T-helper 2 cell treated with Interferon-gamma antibody and Interleukin-4, amounts not matched to agents 100 ng/mL and 5 ng/mL, for 36 hours (primary cell): ENCODE results near the gene DGKQ. TPM values are rescaled to one million over a fixed set of nuclear protein-coding genes. Genes with fewer than 3 reads are reported as not detected.

Experiments used
- intact Hi-C: fragments of 100-400 bp; cut with micrococcal nuclease; formaldehyde crosslinking; loops from one replicate; pipeline ENCODE4 v1.15.1; 2023
- total RNA-seq: library from RNA; stranded (reverse); gene quantifications from 2 replicates; pipeline ENCODE4 v1.2.3, GENCODE V29; 2022

Gene DGKQ, protein sequence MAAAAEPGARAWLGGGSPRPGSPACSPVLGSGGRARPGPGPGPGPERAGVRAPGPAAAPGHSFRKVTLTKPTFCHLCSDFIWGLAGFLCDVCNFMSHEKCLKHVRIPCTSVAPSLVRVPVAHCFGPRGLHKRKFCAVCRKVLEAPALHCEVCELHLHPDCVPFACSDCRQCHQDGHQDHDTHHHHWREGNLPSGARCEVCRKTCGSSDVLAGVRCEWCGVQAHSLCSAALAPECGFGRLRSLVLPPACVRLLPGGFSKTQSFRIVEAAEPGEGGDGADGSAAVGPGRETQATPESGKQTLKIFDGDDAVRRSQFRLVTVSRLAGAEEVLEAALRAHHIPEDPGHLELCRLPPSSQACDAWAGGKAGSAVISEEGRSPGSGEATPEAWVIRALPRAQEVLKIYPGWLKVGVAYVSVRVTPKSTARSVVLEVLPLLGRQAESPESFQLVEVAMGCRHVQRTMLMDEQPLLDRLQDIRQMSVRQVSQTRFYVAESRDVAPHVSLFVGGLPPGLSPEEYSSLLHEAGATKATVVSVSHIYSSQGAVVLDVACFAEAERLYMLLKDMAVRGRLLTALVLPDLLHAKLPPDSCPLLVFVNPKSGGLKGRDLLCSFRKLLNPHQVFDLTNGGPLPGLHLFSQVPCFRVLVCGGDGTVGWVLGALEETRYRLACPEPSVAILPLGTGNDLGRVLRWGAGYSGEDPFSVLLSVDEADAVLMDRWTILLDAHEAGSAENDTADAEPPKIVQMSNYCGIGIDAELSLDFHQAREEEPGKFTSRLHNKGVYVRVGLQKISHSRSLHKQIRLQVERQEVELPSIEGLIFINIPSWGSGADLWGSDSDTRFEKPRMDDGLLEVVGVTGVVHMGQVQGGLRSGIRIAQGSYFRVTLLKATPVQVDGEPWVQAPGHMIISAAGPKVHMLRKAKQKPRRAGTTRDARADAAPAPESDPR
- total RNA-seq = 16.0 and 16.6 TPM in 2 replicates

DNA sequence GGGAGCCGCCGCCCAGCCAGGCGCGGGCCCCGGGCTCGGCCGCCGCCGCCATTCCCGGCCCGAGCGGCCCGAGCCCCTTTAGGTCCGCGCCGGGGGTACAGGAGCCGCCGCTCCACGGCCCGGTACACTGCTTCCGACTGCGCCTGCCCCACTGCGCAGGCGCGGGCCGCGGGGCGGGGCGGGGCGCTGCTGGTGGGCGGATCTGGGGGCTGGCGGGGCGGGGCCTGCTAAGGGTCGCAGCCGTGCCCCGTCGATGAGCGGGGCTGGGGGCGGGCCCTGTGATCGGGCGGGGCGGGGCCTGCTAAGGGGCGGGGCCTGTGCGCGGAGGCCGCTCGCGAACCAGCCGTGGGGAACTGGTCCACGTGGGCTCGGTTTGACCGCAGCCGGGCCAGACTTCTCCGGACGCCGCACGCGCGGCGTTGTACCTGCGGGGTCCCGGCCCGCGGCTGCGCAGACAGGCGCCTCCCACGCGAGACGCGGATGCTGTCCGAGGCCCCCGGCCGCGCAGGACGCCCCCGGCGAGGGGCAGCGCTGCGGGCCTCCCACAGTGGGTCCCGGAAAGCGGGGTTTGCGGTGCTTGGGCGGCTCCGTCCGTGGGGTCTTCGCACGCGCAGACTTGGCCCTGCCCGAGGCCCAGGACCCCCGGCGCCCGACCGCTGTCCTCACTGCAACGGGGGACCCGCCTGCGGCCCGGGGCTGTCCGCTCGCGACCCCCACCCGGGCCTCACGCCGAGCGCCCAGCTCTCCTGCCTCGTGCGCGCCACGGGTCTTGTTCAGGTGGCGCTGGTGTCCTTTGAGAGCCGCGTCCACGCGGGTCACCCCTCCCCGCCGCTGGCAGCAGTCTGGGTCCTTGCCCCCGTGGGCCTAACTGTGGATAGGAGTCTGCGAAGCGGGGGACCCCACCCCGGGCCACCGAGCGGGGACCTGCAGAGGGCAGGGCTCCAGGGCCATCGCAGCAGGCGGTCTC, at the start of gene DGKQ:
Gene DGKQ (minus strand): TSS at position 139 of the 967 bp plus-strand sequence. CDS start 87 bp downstream, at position 52.
- intact Hi-C loops = loop anchor here (1.0 to 10.0 kb wide), 5 partner anchors 14 to 191 kb away; partner anchors contain the start of genes FGFRL1, GAK, IDUA and TMEM175

DNA sequence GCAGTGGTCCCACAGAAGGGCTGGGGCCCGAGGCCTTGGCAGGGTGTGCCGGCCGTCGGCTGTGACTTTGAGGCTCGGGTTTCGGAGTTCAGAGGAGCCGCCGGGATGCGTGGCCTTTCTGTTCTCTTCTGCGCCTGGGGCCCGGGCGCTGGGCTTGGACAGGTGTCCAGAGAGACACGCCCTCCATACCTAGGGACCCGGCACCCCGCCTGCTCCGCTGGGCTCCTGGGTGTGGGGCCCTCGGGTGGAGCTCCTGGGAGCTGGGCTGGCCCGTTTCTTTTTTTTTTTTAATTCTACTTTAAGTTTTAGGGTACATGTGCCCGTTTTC, 49.3 kb upstream of the DGKQ start:
- intact Hi-C loops = no loop called here

DNA sequence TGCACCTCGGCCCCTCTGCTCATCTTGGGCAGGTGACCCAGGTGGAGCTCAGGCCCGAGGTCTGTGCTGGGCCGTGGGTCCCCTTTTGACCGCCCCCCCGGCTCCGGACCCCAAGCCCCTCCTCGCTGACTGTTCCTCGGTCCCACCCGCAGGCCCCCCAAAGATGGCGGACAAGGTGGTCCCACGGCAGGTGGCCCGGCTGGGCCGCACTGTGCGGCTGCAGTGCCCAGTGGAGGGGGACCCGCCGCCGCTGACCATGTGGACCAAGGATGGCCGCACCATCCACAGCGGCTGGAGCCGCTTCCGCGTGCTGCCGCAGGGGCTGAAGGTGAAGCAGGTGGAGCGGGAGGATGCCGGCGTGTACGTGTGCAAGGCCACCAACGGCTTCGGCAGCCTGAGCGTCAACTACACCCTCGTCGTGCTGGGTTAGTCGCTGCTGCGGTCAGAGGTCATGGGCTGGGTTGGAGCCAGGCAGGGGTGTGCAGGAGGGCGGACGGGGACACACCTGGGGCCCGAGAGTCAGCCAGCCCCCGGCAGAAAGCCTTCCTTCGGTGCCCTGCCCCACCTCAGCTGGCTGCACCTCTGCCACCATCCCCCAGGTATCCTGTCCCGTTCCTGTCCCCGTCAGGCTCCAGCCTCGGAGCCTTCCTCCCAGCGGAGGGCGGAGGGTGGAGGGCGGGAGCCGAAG, 48.8 kb upstream of the DGKQ start:
- intact Hi-C loops = no loop called here

DNA sequence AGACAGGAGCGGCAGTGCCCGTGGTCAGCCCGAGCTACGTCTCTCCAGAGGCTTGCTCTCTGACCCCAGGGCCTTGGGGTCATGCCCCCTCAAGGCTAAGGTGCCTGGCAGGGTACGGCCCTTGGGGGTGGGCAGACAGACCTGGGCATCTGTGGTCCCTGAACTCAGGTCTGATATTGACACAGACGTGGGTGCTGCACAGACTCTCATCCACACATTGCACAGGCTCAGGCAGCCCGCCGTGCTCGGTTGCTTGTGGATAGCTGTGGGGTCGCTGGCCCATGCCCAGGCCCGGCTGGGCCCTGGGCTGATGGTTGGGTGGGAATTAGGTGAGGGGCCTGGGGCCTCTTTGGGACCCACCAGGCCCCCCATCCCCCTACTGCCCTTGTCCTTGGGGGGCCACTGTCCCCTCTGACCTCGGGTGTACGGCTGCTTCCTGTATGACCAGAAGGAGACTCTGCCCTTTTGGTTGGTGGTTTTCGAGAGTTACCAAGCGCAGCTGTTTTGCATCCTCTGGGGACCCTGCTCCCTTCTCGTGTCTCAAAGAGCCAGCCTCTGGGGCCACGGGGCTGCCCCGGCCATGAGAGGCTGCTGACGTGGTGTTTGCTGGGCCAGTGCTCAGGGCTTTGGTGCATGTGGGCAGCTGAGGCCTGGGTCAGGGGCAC, 48.1 kb upstream of the DGKQ start:
- intact Hi-C loops = no loop called here

DNA sequence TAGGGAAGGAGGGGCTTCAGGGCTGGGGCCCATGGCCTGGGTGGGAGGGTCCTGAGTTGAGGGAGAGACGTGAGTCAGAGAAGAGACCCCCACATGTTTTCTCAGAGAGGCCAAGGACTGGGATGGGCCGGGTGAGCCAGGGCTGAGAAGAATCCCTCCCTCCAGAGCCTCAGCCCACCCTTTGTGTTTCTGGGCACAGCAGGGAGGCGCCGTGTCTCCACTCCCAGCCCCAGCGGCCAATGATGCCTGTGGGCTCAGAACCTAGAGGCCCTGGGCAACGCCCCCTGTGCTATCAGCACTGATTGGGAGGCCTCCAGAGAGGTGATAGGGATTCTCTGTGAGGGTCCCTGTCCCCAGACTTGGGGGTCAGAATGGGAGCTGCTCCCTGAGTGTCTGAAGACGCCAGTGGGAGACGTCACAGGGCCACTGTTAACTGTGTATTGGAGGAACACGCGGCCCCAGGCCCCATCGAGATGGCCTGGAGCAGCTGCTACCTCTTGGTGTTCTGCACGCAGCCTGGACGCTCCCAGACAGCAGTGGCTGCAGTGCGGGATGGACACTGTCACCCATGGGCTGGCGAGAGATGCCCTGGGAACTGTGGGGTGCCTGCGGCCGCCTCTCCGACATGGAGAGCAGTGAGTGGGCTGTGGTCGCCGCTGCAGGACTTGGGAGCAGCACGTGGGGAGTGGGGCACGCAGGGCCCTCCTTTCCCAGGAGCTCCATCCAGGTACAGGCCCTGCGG, 46.5 kb upstream of the DGKQ start:
- intact Hi-C loops = no loop called here

DNA sequence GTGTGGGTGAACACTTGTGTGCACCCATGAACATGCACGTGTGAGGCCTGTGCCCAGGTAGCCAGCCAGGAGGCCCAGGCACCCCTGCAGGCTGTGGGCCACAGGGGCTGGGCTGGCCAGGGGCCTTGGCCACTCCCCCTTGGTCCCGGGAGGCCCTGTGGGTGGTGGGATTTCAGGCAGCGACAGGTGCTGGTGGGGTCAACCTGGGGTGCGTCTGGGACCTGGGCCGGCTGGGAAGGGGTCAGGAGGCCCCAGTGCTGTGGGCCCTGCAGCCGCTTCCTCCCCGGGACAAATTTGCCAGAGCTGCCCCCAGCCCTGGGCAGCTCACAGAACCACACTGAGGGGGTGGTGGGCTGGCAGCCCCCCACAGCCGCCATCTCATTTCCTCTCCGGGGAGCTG, 46.0 kb upstream of the DGKQ start:
- intact Hi-C loops = no loop called here

DNA sequence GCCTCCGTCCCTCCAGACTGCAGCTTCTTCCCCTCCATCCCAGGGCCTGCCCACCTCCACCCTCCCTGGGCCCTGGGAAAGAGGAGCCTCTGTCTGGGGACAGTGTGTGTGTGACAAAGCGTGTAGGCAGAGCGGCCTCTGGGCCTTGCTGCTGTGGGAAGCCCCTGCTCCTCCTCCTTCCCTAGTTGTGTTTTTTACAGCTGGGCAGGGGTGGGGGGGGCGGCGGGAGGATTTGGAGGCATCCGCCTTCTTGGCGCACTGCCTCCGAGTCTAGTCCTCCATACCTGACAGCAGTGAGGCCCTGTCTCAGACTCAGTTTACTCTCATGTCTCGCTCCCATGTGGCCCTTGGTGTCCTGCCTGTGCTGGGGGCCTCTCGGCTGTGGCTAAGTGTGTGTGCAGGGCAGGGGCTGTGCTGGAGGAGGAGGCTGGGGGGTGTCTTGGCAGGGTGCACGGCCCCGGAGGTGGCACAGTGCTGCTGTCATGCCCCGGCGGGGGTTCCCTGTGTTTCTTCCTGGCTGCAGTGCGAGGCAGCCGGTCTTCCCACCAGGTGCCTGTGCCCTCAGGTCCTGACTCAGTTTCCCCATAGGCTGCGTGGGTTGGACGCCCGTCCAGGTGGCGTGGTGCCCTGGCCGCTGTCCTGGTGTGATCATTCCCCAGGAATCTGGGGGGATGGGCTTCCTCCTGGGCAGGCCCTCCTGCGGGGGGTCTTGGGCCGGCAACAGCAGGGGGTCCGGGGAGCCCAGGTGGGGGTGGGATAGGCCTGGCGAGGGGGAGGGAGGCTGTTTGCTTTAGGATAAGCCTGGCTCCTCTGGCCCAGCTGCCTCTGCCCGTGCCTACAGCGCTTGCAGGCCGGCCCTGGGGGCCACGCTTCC, 45.0 kb upstream of the DGKQ start:
- intact Hi-C loops = no loop called here

DNA sequence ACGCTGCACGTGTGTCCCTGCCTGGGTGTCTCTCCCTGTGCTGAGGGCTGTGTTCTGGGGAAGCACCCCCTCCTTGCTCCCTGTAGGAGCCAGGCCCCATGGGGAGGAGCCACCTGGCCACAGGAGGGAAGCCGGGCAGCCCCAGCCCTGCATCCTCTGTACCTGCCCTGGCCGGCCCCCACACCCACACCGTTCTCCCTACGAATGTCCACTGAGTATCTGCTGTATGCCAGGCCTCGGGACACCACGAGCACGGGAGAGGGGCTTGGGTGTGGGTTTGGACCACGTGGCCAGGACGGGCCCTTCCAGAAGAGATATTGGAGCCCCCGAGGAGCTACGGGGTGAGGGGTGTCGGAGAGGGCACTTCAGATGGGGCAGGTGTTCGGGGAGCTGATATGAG, 44.3 kb upstream of the DGKQ start:
- intact Hi-C loops = no loop called here

DNA sequence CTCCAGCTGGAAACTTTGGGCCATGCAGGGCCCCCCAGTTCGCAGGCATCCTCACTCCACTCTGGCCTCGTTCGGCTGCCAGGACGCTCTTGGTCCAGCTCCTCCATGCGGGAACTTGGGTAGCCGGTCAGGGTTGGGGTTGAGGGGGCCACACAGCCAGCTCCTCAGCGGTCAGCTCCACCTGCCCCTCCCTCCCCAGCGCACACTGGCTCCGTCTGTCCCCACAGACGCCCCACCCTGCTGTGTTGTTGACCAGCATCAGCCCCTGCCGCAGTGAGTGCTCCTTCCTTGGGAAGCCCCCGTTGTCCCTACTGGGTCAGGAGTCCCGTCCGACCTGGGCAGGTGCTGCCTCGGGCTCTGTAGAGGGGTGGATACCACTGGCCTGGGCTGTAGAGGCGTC, 43.8 kb upstream of the DGKQ start:
- intact Hi-C loops = no loop called here

DNA sequence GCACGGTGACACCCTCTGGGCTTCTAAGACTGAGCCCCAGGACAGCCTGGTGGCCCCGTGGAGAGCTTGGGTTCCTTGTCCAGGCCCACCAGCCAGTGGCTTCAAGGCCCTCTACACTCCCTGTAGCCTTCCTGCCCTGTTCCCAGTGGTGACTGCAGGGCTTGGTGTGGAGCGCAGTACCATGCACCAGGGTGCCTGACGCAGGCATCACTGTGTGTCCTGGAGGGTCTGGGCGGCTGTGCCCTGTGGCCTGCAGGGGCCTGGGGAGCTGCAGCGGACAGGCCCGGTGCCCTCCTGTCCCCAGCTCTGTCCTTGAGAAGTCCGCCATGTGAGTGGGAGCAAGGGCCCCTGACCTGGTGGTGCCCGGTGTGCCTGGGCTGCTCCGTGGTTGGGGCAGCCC, 42.4 kb upstream of the DGKQ start:
- intact Hi-C loops = no loop called here

DNA sequence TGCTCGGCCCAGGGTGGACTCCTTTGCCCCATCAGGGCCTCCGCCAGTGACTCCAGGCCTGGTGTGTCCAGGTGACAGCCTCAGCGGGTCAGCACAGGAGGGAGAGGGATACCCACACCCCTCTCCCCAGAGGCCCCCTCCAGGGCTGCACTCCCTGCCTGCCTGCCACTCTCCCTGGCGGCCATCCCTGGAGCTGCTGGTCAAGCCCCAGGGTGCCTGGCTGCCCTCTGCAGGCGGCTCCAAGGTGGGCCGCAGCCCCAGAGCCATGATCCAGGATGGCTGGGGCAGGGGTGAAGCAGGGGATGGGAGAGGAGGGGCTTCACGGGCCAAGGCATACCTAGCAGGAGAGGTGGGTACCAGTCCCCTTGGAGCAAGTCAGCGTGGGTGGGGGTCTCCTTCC, 41.8 kb upstream of the DGKQ start:
- intact Hi-C loops = no loop called here

DNA sequence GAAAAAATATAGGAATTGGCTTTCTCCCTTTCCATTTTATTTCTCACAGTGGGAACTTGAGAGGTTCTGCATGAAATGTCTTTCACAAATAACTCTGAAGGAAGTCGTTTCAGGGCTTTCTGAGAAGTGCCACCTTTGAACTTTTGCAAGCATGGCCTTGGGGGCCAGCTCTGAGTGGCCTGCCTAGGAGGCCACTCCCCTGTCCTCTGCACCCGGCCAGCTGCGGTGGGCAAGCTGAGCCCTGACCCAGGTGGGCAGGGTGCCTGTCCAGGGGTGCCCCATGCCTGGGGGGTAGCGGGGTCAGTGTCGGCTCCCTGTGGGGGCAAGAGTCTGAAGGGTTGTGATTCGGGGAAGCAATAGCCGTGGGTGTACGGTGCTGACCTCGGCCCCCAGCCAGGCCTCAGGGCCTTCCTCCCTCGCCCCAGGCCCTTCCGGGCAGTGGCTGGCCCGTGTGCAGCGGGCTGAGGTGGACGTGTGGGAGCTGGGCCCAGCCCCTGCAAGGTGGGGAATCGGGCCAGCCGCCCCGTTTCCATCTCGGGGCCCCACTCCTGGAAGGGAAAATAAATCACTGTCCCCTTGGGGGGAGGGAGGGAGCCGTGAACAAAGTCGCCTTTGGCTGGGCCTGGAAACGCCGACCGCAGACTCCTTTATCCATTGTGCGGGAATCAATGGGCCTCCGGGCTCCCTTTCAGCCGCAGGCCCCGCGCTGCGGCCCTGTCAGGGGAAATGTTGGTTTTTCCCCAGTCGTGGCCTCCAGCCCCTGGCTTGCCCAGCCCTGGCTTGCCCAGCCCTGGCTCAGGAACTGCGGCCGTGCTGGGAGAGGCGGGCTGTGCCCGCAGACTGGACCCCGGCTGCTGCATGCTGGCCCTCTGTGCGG, 41.2 kb upstream of the DGKQ start:
- intact Hi-C loops = loop anchor here (5.0 kb wide), 1 partner anchor 82 kb away; the partner anchor contains the start of genes GAK and TMEM175

DNA sequence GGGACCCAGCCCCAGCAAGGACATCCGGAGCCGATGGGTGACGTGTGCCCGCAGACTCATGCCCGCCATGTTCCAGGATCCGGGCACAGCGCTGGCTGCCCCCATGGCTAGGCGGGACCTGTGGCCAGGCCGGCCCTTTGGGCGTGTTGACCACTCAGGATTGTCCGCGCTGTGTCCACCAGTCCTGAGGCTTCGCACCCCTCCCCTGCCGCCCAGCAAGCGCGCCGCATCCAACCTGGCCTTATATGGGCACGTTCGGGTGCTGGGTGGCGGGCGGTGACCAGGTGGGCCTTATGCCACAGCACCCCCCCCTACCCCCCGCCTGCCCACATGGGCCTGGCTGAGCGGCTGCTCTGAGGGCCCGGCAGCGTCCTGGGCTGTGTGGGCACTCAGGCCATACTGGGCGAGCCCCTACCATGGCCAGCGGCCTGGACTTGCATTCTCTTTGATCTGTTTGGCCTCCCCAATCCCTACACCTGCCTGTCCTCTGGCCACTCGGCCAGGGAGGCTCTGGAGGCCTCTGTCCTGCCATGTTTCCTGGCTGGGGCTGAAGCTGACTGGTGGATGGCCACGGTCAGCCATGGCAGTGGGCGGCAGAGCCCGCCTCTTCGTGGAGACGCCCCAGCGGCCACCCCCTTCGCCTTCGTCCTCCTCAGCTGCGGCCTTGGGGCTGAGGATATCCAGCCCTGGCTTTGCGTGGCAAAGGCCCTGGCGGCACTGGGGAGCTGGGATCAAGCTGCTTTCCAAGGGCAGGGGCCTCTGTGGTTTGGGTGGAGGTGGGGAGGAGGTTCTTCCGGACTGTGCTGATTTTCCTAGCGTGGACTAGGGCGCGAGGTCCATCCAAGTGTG, 40.1 kb upstream of the DGKQ start:
- intact Hi-C loops = loop anchor here (5.0 kb wide), 1 partner anchor 81 kb away; the partner anchor contains the start of genes GAK and TMEM175

DNA sequence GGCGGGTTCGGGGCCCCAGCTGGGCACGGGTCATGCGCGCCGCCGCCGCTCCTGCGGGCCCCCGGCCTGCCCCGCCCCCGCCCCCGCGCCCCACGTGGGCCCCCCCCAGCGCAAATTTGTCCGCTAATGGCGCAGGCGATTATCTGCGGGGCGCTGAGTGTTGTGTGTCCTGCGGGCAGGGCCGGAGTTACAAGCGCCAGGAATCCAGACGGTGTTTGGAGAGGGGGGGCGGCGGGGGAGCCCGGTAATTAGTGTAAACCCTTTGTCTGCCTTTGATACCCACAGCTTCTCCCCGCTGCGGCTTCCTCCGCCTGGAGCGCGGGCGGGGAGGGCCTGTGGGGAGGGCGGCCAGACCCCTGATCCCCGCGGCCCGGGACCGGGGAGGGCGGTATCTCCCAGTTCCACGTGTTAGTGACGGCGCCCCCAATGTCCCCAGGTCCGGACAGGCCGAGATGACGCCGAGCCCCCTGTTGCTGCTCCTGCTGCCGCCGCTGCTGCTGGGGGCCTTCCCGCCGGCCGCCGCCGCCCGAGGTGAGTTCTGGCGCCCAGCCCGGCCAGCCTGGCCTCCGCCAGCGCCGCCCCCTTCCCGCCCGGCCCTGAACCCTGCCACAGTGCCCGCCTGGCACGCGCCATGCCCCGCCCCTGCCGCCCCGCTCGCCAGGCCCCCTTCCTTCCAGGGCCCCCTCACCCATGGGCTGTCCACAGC, 38.8 kb upstream of the DGKQ start:
- intact Hi-C loops = loop anchor here (5.0 kb wide), 1 partner anchor 80 kb away; the partner anchor contains the start of genes GAK and TMEM175

DNA sequence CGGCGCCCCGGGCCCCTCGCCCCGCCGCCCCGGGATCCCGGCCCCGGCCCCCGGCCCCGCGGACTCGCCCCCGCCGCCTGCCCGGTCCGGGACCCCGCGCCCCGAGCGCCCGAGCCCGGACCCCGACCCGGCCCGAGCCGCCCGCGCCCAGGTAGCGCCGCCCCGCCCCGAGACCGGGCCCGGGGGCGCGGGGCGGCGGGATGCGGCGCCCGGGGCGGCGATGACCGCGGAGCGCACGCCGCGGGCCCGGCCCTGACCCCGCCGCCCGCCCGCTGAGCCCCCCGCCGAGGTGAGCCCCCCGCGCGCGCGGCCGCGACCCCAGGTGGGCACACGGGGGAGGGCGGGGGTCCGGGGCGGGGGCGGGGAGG, 38.3 kb upstream of the DGKQ start:
- intact Hi-C loops = loop anchor here (1.0 to 5.0 kb wide), 5 partner anchors 25 to 337 kb away; partner anchors contain the start of genes ATP5ME, DGKQ, GAK and IDUA
